Activated naive CD8-positive, alpha-beta T cell treated with anti-CD3 and anti-CD28 coated beads for 36 hours (primary cell): ENCODE results near the gene AP1B1. TPM values are rescaled to one million over a fixed set of nuclear protein-coding genes. Genes with fewer than 3 reads are reported as not detected.

Experiments
- DNase-seq: peaks from one replicate; pipeline ENCODE4 v3.0.0; 2021
- H3K27ac Mint-ChIP-seq: one replicate; pipeline ENCODE4 v1.8.0; 2022; ENCODE audit warnings: mild to moderate bottlenecking, moderate library complexity, mixed read lengths
- H3K27me3 Mint-ChIP-seq: one replicate; pipeline ENCODE4 v1.8.0; 2022; ENCODE audit warnings: mild to moderate bottlenecking, mixed read lengths
- H3K36me3 Mint-ChIP-seq: one replicate; pipeline ENCODE4 v1.8.0; 2021; ENCODE audit warnings: mild to moderate bottlenecking, mixed read lengths
- H3K4me1 Mint-ChIP-seq: one replicate; pipeline ENCODE4 v1.8.0; 2021; ENCODE audit warnings: mixed read lengths
- H3K4me3 Mint-ChIP-seq: one replicate; pipeline ENCODE4 v1.8.0; 2022; ENCODE audit warnings: mild to moderate bottlenecking, moderate library complexity, mixed read lengths
- H3K9me3 Mint-ChIP-seq: one replicate; pipeline ENCODE4 v1.8.0; 2022; ENCODE audit warnings: mixed read lengths
- total RNA-seq, 2 experiments: library from RNA; stranded (reverse); gene quantifications; one replicate each; pipeline ENCODE4 v1.2.3, GENCODE V29; 2021

AP1B1 gene
- total RNA-seq, 2 experiments from 2014 or later, result 66.5 to 72.0 TPM

- Mint-ChIP-seq H3K27ac (no peak overlapping the region), H3K36me3 (no peaks in the 10 kb centered on the region), H3K4me1 (peaks cover 6% of the 10 kb centered on the region), H3K4me3 (no peak overlapping the region), H3K9me3 (no peaks in the 10 kb centered on the region), H3K27me3 (peaks cover 4% of the 10 kb centered on the region)
- no peak for DNase-seq
These were observed 9.4 kb upstream of the AP1B1 start for GRCh38 chr22:29397791-29398190.

GRCh38 chr22:29396126-29396525 is 7.8 kb upstream of the AP1B1 start:
- no peaks in the 10 kb centered on the region for H3K9me3 Mint-ChIP-seq
- H3K27ac Mint-ChIP-seq, result no peak overlapping the region
- no peak overlapping the region for H3K4me3 Mint-ChIP-seq
- no peaks in the 10 kb centered on the region for H3K27me3 Mint-ChIP-seq
- peaks cover 6% of the 10 kb centered on the region for H3K4me1 Mint-ChIP-seq
- DNase-seq, result no peak
- H3K36me3 Mint-ChIP-seq, result no peaks in the 10 kb centered on the region

GRCh38 chr22:29394931-29395581 is 6.7 kb upstream of the AP1B1 start:
- peaks cover 6% of the 10 kb centered on the region for H3K4me1 Mint-ChIP-seq
- peak; percentile 61 for DNase-seq
- H3K27ac Mint-ChIP-seq, result no peak overlapping the region
- no peaks in the 10 kb centered on the region for H3K27me3 Mint-ChIP-seq
- H3K36me3 Mint-ChIP-seq, result no peaks in the 10 kb centered on the region
- H3K4me3 Mint-ChIP-seq, result no peak overlapping the region
- H3K9me3 Mint-ChIP-seq, result no peaks in the 10 kb centered on the region

- Mint-ChIP-seq H3K27me3 (no peaks in the 10 kb centered on the region), H3K36me3 (no peaks in the 10 kb centered on the region), H3K4me3 (no peak overlapping the region), H3K4me1 (peaks cover 8% of the 10 kb centered on the region), H3K9me3 (no peaks in the 10 kb centered on the region), H3K27ac (no peak overlapping the region)
- DNase-seq, result no peak
These were observed 4.7 kb upstream of the AP1B1 start for GRCh38 chr22:29393019-29393608.

- peaks cover 19% of the 10 kb centered on the region for H3K4me1 Mint-ChIP-seq
- no peak overlapping the region for H3K4me3 Mint-ChIP-seq
- no peaks in the 10 kb centered on the region for H3K9me3 Mint-ChIP-seq
- peaks cover 8% of the 10 kb centered on the region for H3K36me3 Mint-ChIP-seq
- no peak for DNase-seq
- H3K27ac Mint-ChIP-seq, result no peak overlapping the region
- no peaks in the 10 kb centered on the region for H3K27me3 Mint-ChIP-seq
These were observed 3.2 kb upstream of the AP1B1 start for GRCh38 chr22:29391546-29391945.

- Mint-ChIP-seq H3K4me3 (no peak overlapping the region), H3K36me3 (peaks cover 9% of the 10 kb centered on the region), H3K4me1 (peaks cover 32% of the 10 kb centered on the region), H3K27me3 (no peaks in the 10 kb centered on the region), H3K27ac (no peak overlapping the region), H3K9me3 (no peaks in the 10 kb centered on the region)
- no peak for DNase-seq
These were observed 1.9 kb upstream of the AP1B1 start for GRCh38 chr22:29390270-29390669.

GRCh38 chr22:29388759-29389090 is 355 bp upstream of the AP1B1 start:
- peaks cover 13% of the 10 kb centered on the region for H3K36me3 Mint-ChIP-seq
- DNase-seq, result no peak
- peak overlapping the region; percentile 90 for H3K4me3 Mint-ChIP-seq
- peaks cover 41% of the 10 kb centered on the region for H3K4me1 Mint-ChIP-seq
- H3K27ac Mint-ChIP-seq, result peak overlapping the region; percentile 91
- no peaks in the 10 kb centered on the region for H3K27me3 Mint-ChIP-seq
- H3K9me3 Mint-ChIP-seq, result no peaks in the 10 kb centered on the region

- peak overlapping the region; percentile 62 for H3K27ac Mint-ChIP-seq
- peaks cover 50% of the 10 kb centered on the region for H3K4me1 Mint-ChIP-seq
- H3K36me3 Mint-ChIP-seq, result peaks cover 16% of the 10 kb centered on the region
- no peaks in the 10 kb centered on the region for H3K27me3 Mint-ChIP-seq
- H3K4me3 Mint-ChIP-seq, result peak overlapping the region; percentile 90
- no peaks in the 10 kb centered on the region for H3K9me3 Mint-ChIP-seq
- no peak for DNase-seq
These were observed 1.7 kb downstream of the AP1B1 start for GRCh38 chr22:29386708-29387107.

- H3K4me1 Mint-ChIP-seq, result peaks cover 51% of the 10 kb centered on the region
- peak overlapping the region; percentile 62 for H3K27ac Mint-ChIP-seq
- peak overlapping the region; percentile 10 for H3K4me3 Mint-ChIP-seq
- no peaks in the 10 kb centered on the region for H3K9me3 Mint-ChIP-seq
- no peak for DNase-seq
- peaks cover 16% of the 10 kb centered on the region for H3K36me3 Mint-ChIP-seq
- H3K27me3 Mint-ChIP-seq, result no peaks in the 10 kb centered on the region
These were observed 2.6 kb downstream of the AP1B1 start for GRCh38 chr22:29385748-29386147.

- no peaks in the 10 kb centered on the region for H3K9me3 Mint-ChIP-seq
- peaks cover 18% of the 10 kb centered on the region for H3K36me3 Mint-ChIP-seq
- peak overlapping the region; percentile 10 for H3K4me3 Mint-ChIP-seq
- H3K4me1 Mint-ChIP-seq, result peaks cover 51% of the 10 kb centered on the region
- no peak for DNase-seq
- peak overlapping the region; percentile 62 for H3K27ac Mint-ChIP-seq
- no peaks in the 10 kb centered on the region for H3K27me3 Mint-ChIP-seq
These were observed 3.1 kb downstream of the AP1B1 start for GRCh38 chr22:29385151-29385704.

- no peak overlapping the region for H3K4me3 Mint-ChIP-seq
- H3K36me3 Mint-ChIP-seq, result peaks cover 20% of the 10 kb centered on the region
- no peaks in the 10 kb centered on the region for H3K9me3 Mint-ChIP-seq
- H3K27ac Mint-ChIP-seq, result no peak overlapping the region
- DNase-seq, result no peak
- H3K27me3 Mint-ChIP-seq, result no peaks in the 10 kb centered on the region
- peaks cover 51% of the 10 kb centered on the region for H3K4me1 Mint-ChIP-seq
These were observed 4.6 kb downstream of the AP1B1 start for GRCh38 chr22:29383740-29384139.

GRCh38 chr22:29382580-29383302 is 5.6 kb downstream of the AP1B1 start:
- H3K9me3 Mint-ChIP-seq, result no peaks in the 10 kb centered on the region
- DNase-seq, result no peak
- H3K27me3 Mint-ChIP-seq, result no peaks in the 10 kb centered on the region
- peaks cover 19% of the 10 kb centered on the region for H3K36me3 Mint-ChIP-seq
- peaks cover 48% of the 10 kb centered on the region for H3K4me1 Mint-ChIP-seq
- no peak overlapping the region for H3K4me3 Mint-ChIP-seq
- H3K27ac Mint-ChIP-seq, result peak overlapping the region; percentile 32

GRCh38 chr22:29380856-29381255 is 7.5 kb downstream of the AP1B1 start:
- Mint-ChIP-seq H3K4me1 (peaks cover 37% of the 10 kb centered on the region), H3K4me3 (no peak overlapping the region), H3K27me3 (no peaks in the 10 kb centered on the region), H3K27ac (no peak overlapping the region), H3K36me3 (peaks cover 21% of the 10 kb centered on the region), H3K9me3 (no peaks in the 10 kb centered on the region)
- DNase-seq, result no peak

GRCh38 chr22:29380032-29380781 is 8.2 kb downstream of the AP1B1 start:
- H3K9me3 Mint-ChIP-seq, result no peaks in the 10 kb centered on the region
- H3K4me3 Mint-ChIP-seq, result no peak overlapping the region
- H3K4me1 Mint-ChIP-seq, result peaks cover 37% of the 10 kb centered on the region
- H3K27me3 Mint-ChIP-seq, result no peaks in the 10 kb centered on the region
- H3K27ac Mint-ChIP-seq, result no peak overlapping the region
- DNase-seq, result no peak
- H3K36me3 Mint-ChIP-seq, result peaks cover 26% of the 10 kb centered on the region

- no peak for DNase-seq
- H3K27ac Mint-ChIP-seq, result peak overlapping the region; percentile 18
- peaks cover 32% of the 10 kb centered on the region for H3K4me1 Mint-ChIP-seq
- no peaks in the 10 kb centered on the region for H3K9me3 Mint-ChIP-seq
- H3K27me3 Mint-ChIP-seq, result no peaks in the 10 kb centered on the region
- H3K36me3 Mint-ChIP-seq, result peaks cover 30% of the 10 kb centered on the region
- no peak overlapping the region for H3K4me3 Mint-ChIP-seq
These were observed 9.1 kb downstream of the AP1B1 start for GRCh38 chr22:29379258-29379657.
